Measurements from ENCODE around the gene SAMD3. TPM values are rescaled to one million over a fixed set of nuclear protein-coding genes. Genes with fewer than 3 reads are reported as not detected.
"Not testable (repeated sequence)": the region's sequence is repeated elsewhere in the genome, so short reads cannot be mapped to it uniquely, and the experiment has no call there.

SAMD3 gene
- total RNA-seq, 2 donors from 2014 or later = 0.95 to 5.6 TPM

DNA sequence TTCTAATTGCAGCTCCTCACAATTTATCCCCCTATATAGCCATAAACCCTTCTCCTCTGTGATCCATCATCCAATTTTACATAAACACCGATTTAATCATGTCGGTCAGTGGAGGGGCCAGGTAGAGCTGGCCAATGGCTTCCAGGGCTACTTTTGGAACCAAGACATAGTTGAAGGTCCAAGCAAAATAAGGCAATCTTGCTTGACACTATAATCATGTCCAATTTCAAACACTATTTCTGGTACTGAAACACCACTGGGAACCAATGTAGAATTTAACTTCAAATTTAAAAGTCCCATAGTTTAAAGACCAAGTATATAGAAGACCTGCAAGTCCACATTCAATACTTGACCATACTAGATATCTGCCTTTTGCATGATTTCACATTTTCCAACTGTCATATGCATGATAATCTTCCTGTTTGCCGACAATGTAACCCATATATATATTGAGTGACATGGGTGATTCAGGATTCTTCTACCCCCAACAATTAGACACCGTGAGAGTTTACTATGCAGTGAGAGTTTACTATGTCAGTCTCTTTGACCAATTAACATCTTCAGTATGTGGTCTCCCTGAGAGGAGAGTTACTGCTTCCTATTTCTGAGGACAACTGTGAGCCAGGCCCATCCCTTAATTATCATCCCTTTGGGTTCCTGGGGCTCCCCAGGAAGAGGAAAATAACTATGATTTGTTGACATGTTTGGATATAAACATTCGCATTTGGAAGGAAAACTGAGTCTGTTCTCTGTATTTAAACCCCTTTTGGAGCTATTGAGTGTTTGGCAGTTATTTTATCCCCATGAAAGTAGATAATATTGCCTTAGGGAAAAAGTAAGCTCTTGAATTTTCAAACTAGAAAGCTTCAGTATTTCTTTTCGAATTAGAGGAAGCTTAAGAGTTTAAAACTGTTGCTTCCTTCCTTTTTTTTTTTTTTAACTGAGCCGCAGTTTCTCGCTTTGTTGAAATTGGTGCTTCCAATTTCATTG lies 31.8 kb downstream of the SAMD3 start:
- ATAC-seq = peak in 1 of 2 donors; percentile 43
- Mint-ChIP-seq H3K27ac (no peak overlapping the region), H3K9me3 (peaks cover 8 to 16% of the 10 kb centered on the region in 2 donors), H3K36me3 (peaks cover 21 to 37% of the 10 kb centered on the region in 2 donors)
- no peak for DNase-seq (ENCODE audit: low spot score in 2 of 2)

DNA sequence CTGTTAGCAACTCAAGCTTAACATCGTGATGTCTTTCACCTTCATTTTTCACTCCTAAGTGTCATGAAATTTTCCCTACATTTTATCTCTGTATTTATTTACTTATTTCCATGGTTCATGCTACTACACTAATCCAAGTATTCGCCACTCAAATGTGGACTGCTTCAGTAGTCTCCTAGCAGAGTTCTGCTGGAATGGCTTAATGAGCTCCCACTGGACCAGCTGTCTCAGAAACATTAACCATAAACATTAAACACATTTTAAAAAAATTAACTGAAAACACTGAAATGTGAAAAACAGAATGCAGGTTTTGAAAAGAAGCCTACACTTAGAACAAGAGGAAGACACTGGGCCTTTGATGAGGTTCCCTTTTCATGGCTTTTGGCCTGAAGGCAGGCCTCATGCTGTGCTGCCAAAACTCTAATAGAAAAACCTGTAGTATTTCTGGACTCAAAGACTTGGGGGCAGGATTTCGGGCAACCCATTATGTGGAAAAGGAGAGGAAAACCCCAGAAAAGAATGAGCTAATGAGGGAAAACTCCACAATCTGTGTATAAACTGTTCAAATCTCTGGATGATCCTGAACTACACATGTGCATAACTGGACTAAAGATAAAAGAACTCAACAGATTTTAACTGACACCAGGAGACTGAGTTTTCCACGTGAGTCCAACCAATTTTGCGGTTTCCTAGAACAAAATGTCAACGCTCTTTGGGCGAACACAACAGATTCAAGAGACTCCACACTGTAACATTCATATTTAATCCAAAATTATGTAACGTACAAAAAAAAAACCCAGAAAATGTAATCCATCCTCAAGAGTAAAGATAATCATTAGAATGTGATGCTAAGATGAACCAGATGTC lies 33.0 kb downstream of the SAMD3 start:
- DNase-seq (ENCODE audit: low spot score in 2 of 2) (no peak), ATAC-seq (no peak)
- Mint-ChIP-seq H3K27ac (no peak overlapping the region), H3K9me3 (peaks cover 8 to 16% of the 10 kb centered on the region in 2 donors), H3K36me3 (peaks cover 21 to 37% of the 10 kb centered on the region in 2 donors)

DNA sequence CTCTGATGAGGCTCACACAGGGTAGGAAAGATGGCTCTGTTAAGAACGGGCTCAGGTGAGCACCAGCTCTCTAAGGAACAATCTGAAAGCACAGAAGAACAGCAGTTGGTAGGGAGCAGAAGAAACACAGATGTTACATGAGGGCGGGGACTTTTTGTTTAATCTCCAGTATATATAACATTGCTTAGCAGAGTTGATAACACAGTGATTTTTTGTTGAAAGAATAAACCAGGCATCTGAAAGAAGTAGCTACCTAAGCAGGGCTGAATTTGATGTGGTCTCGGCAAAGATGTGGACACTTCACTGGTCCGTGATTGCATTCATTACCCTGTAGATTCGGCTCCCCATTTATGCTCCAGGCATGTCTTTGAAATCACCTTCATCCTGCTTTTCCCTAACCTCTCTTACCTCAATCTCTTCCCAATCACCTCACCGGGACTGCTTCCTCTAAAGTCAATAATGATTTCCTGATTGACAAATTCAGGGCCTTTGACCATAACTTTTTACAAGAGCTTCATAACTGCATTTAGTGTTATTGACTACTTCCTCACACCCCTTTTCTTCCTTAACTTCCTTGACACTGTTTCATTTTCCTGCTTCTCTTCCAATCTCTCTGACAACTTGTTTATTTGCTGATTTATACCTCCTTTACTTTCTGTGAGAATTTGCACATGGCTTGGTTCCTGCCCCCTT lies 34.4 kb downstream of the SAMD3 start:
- peaks cover 3 to 10% of the 10 kb centered on the region in 2 donors for H3K9me3 Mint-ChIP-seq
- H3K36me3 Mint-ChIP-seq = peaks cover 16 to 25% of the 10 kb centered on the region in 2 donors
- ATAC-seq (no peak), DNase-seq (ENCODE audit: low spot score in 2 of 2) (no peak)
- H3K27ac Mint-ChIP-seq = peak overlapping the region in 1 of 2 donors; percentile 1

DNA sequence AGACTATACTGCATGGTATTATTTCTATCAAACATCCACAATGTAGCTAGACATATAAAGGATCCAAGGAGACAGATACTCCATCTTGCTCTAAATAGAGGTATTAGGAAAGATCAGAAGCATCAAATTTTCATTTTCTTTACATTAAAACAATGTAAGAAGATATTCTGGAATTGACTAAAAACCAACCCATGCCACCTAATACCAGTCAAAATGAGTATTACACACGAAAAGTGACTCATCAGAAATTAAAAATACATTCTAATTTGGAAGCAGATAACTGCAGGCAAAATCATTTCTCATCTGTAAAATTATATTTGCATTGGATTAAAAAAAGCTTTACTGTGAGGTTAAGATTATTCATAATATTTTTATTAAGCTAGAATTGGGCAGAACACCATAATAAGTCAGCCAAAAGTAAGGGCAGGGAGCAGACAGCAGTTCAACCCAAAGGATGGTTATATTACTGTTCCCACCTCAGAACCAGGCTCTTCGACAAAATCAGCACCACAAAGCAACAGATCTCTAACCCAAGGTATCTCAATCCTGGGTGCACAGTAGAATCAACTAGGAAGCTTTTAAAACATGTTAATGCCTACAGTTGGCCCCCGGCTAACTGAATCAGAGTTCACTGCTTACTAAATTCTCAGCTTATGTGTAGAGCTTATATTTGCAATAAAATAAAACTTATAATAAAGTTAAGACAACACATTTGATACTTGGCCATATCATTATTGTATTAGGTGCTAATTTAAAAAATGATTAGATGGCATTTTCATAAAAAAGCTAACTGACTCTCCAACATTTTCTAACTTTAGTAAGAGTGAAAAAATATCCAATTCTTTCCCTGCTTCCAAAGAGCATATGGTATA lies 35.2 kb downstream of the SAMD3 start:
- peak overlapping the region in 1 of 2 donors; percentile 15 for H3K27ac Mint-ChIP-seq
- DNase-seq (ENCODE audit: low spot score in 2 of 2) = no peak
- H3K9me3 Mint-ChIP-seq = peaks cover 0 to 2% of the 10 kb centered on the region in 2 donors
- H3K36me3 Mint-ChIP-seq = peaks cover 11 to 17% of the 10 kb centered on the region in 2 donors
- peak; percentile 24 to 62 for ATAC-seq

GRCh38 chr6:130185658-130186057 lies 37.1 kb downstream of the SAMD3 start:
- DNase-seq (ENCODE audit: low spot score in 2 of 2) = no peak
- ATAC-seq = no peak
- H3K36me3 Mint-ChIP-seq = peaks cover 10 to 11% of the 10 kb centered on the region in 2 donors
- no peaks in the 10 kb centered on the region for H3K9me3 Mint-ChIP-seq
- H3K27ac Mint-ChIP-seq = no peak overlapping the region

DNA sequence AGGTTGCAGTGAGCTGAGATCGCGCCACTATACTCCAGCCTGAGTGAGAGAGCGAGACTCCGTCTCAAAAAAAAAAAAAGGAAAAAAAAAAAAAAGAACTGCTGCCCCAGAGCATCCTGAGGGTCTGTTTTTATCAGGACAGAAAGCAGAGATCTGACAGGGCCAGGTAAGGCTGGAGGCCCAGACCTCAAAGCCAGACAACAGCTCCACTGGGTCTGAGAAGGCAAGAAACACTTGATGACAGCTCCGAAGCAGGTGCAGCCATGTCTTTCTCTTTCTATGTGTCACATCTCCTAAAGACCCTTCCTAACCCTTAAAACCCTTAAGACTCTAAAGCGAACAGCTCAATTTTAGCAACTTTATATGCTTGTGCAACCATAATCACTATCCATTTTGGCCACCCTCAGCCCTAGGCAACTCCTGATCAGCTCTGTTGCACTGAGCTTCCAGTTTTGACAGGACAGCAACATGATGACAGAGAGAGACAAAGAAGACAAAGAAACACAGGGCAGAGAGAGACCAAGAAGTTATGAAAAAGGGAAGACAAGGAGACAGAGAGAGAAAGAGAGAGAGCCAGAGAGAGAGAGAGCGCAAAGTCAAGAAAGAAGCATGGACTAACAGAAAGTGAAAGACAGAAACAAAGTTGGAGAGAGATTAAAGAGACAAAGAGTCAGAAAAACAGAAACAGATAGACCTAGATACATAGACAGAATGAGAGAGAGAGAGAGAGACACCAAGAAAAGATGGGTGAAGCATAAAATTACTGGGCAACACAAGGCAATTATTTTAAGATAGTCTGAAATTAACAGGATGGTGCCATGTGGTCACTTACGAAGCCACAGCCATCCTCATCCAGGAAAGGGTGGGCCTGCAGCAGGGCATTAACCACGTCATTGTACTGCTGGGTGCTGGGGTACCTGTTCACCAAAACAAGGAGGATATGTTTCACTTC lies 39.2 kb downstream of the SAMD3 start:
- no peaks in the 10 kb centered on the region for H3K9me3 Mint-ChIP-seq
- H3K36me3 Mint-ChIP-seq = peaks cover 0 to 4% of the 10 kb centered on the region in 2 donors
- peak; percentile 78 to 83 for ATAC-seq
- peak overlapping the region; percentile 64 to 69 for H3K27ac Mint-ChIP-seq
- DNase-seq (ENCODE audit: low spot score in 2 of 2) = no peak

DNA sequence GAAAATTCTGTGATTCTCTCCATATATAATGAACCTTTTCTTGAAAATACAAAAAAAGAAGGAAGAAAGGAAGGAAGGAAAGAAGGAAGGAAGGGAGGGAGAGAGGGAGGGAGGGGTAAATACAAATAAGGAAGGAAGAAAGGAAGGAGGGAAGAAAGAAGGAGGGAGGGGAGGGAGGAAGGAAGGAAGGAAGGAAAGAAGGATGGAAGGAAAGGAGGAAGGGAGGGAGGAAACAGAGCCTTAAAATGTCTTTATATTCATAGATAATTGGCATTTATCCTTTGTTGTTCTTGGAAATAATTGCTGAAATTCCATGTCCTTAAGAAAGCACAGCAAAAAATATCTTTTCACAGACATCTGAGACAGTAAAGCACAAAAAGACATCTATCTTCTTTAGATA lies 40.3 kb downstream of the SAMD3 start:
- Mint-ChIP-seq H3K36me3 (peaks cover 0 to 4% of the 10 kb centered on the region in 2 donors), H3K9me3 (no peaks in the 10 kb centered on the region), H3K27ac (peak overlapping the region in 1 of 2 donors; percentile 64)
- ATAC-seq (no peak), DNase-seq (ENCODE audit: low spot score in 2 of 2) (no peak)

DNA sequence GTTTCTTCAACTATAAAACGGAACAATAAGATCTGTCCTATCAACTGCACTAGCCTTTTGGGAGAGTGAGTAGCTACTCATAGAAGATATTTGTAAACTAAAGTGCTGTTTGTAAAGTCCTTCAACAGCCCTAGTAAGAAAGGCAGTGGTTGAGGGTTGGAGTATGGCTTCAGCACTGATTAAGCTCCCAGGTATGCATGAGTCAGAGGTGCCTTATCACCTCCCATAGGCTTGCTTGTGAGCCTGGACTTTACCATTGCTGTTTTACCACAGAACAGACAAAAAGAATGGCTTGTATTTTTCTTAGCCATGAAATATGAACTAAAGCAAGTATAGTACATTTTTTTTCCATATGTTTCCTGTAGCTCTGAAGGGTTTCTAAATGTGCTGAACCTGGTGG lies 44.1 kb downstream of the SAMD3 start:
- Mint-ChIP-seq H3K9me3 (no peaks in the 10 kb centered on the region), H3K36me3 (peaks cover 0 to 4% of the 10 kb centered on the region in 2 donors), H3K27ac (peak overlapping the region in 1 of 2 donors; percentile 63)
- no peak for ATAC-seq
- DNase-seq (ENCODE audit: low spot score in 2 of 2) = no peak

- no peak for DNase-seq (ENCODE audit: low spot score in 2 of 2)
- Mint-ChIP-seq H3K9me3 (peaks cover 8 to 16% of the 10 kb centered on the region in 2 donors), H3K27ac (no peak overlapping the region), H3K36me3 (peaks cover 8 to 24% of the 10 kb centered on the region in 2 donors)
- ATAC-seq = peak in 1 of 2 donors; percentile 55
These were observed 46.4 kb downstream of the SAMD3 start for GRCh38 chr6:130176378-130176777.

GRCh38 chr6:130173377-130174004 lies 49.3 kb downstream of the SAMD3 start:
- not testable (repeated sequence) for ATAC-seq; H3K27ac Mint-ChIP-seq; DNase-seq (ENCODE audit: low spot score in 2 of 2)
- peaks cover 13 to 27% of the 10 kb centered on the region in 2 donors for H3K9me3 Mint-ChIP-seq
- peaks cover 20 to 32% of the 10 kb centered on the region in 2 donors for H3K36me3 Mint-ChIP-seq

GRCh38 chr6:130170160-130170559 lies 52.6 kb downstream of the SAMD3 start:
- H3K9me3 Mint-ChIP-seq = peaks cover 19 to 27% of the 10 kb centered on the region in 2 donors
- not testable (repeated sequence) for ATAC-seq; DNase-seq (ENCODE audit: low spot score in 2 of 2); H3K27ac Mint-ChIP-seq
- peaks cover 28 to 41% of the 10 kb centered on the region in 2 donors for H3K36me3 Mint-ChIP-seq

GRCh38 chr6:130167655-130168054 lies 55.1 kb downstream of the SAMD3 start:
- Mint-ChIP-seq H3K9me3 (peaks cover 19 to 26% of the 10 kb centered on the region in 2 donors), H3K27ac (no peak overlapping the region), H3K36me3 (peaks cover 28 to 44% of the 10 kb centered on the region in 2 donors)
- DNase-seq (ENCODE audit: low spot score in 2 of 2) = no peak
- no peak for ATAC-seq

GRCh38 chr6:130164251-130164650 lies 58.5 kb downstream of the SAMD3 start:
- Mint-ChIP-seq H3K27ac (no peak overlapping the region), H3K9me3 (peaks cover 6 to 17% of the 10 kb centered on the region in 2 donors), H3K36me3 (peaks cover 19 to 30% of the 10 kb centered on the region in 2 donors)
- ATAC-seq (no peak), DNase-seq (ENCODE audit: low spot score in 2 of 2) (no peak)

DNA sequence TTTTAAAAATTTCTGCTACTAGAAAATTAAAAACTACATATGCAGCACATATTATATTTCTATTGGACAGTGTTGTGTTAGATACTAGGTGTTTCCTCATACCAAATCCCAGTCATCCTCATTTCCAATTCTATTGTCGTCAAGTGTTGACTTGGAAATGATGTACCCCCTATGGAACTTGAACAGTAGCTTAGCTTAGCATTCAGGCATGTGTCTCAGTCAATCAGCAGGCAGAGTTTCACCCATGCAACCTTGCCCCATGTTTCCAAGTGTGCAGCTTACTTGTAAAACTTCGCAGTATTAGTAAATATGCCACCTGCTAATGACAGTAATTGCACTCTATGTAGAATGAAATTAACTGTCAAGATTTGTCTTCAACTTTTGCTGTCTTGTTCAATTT lies 59.5 kb downstream of the SAMD3 start:
- ATAC-seq = no peak
- peaks cover 20 to 32% of the 10 kb centered on the region in 2 donors for H3K36me3 Mint-ChIP-seq
- H3K27ac Mint-ChIP-seq = no peak overlapping the region

More for the DNA sequence above, 59.5 kb downstream of the SAMD3 start:
- DNase-seq (ENCODE audit: low spot score in 2 of 2) = no peak
- H3K9me3 Mint-ChIP-seq = peaks cover 6 to 18% of the 10 kb centered on the region in 2 donors
